Activated T-cell treated with anti-CD3 and anti-CD28 coated beads, Interleukin-2, amount 50 U/mL, for 24 hours (primary cell): ENCODE measurements around the gene HIVEP3.

Experiments used
- DNase-seq: peaks from one replicate; pipeline ENCODE4 v3.0.0-alpha.2; 2020
- H3K27ac Mint-ChIP-seq: 2 replicates; pipeline ENCODE4 v1.8.0; 2020; ENCODE audit warnings: mild to moderate bottlenecking, mixed read lengths
- H3K27me3 Mint-ChIP-seq: 2 replicates; pipeline ENCODE4 v1.8.0; 2020; ENCODE audit warnings: mixed read lengths
- H3K36me3 Mint-ChIP-seq: 2 replicates; pipeline ENCODE4 v1.8.0; 2020; ENCODE audit warnings: low read depth, mixed read lengths
- H3K4me1 Mint-ChIP-seq: 2 replicates; pipeline ENCODE4 v1.8.0; 2020; ENCODE audit warnings: low read depth, mixed read lengths
- H3K4me3 Mint-ChIP-seq: 2 replicates; pipeline ENCODE4 v1.8.0; 2020; ENCODE audit warnings: mild to moderate bottlenecking, moderate library complexity, mixed read lengths
- H3K9me3 Mint-ChIP-seq: 2 replicates; pipeline ENCODE4 v1.8.0; 2020; ENCODE audit warnings: mixed read lengths

The HIVEP3 gene

DNA sequence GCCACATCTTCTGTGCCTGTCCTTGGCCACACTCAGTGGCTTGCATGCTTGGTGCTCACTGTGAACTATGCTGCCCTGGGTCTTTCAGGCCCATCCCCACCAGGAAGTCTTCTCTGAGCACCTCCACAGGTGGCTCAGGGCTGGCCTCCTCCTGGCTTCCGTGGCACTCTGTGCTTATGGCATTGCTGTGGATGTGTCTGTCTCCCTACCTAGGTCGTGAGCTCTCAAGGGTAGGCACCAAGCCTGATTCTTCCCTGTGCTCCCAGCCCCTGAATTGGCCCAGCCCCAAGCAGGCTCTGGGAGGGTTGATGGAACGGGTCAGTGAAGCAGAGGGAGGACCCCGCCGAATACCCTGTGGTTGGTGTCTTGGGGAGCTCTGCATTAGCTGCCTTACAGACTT lies 236.6 kb downstream of the HIVEP3 start:
- Mint-ChIP-seq H3K9me3 (no peaks in the 10 kb centered on the region), H3K4me1 (peaks cover 70% of the 10 kb centered on the region), H3K36me3 (no peaks in the 10 kb centered on the region), H3K4me3 (no peak overlapping the region), H3K27ac (no peak overlapping the region), H3K27me3 (no peaks in the 10 kb centered on the region)
- DNase-seq: no peak

DNA sequence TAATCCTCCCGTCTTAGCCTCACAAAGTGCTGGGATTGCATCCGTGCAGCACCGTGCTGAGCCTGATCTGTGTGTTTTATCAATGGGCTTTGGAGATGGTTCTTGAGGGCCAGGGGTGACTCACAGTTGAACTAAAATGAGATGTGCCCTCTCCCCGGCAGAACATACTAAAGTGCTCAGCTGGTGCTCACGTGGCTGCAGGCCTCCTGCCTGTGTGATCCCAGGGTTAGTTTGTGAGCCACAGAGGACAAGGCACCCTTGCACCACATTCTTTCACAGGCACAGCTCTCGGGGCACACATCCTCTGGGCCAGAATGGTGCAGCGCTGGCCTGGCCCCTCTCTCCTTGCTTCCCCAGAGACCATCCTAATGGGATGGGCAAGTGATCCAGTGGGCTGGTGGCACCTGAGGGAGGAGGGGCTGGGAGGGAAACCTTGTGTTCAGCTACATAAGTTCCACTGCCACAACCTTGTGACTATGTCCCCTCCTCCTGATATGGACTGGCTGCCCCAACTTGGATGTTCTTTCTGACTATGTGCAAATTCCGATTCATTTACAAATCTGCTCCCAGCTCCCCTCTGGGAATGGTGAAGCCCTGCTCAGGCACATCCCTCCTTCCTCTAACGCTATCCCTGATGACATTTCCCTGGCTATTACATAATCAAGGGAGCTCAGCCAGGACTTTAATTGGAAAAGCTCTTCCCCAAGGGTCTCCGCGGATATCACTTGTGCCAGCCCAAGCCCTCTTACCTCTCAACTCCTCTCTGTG lies 237.2 kb downstream of the HIVEP3 start:
- H3K4me1 Mint-ChIP-seq: peaks cover 70% of the 10 kb centered on the region
- no peaks in the 10 kb centered on the region for H3K27me3 Mint-ChIP-seq
- no peak overlapping the region for H3K4me3 Mint-ChIP-seq
- no peaks in the 10 kb centered on the region for H3K36me3 Mint-ChIP-seq
- no peaks in the 10 kb centered on the region for H3K9me3 Mint-ChIP-seq
- DNase-seq: peak; percentile 25
- H3K27ac Mint-ChIP-seq: no peak overlapping the region

DNA sequence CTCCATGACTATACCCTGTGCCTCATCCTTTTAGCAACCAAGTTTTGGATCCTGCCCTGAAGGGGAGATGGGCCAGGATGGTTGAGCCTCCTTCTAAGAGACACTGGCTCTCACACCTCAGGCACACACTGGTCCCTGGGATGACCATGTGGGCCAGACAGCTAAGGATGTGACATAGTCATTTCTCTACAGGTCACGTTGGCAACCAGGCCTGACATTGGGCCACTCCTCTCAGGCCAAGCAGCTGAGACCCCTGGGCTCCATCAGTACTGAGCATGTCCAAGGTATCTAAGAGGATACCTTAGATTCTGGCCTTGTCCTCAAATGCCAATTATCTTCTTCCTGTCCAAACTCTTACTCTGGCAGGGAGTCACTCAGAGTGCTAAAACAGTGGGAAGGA lies 238.7 kb downstream of the HIVEP3 start:
- H3K9me3 Mint-ChIP-seq: no peaks in the 10 kb centered on the region
- H3K27me3 Mint-ChIP-seq: no peaks in the 10 kb centered on the region
- no peak overlapping the region for H3K4me3 Mint-ChIP-seq
- H3K4me1 Mint-ChIP-seq: peaks cover 71% of the 10 kb centered on the region
- no peak overlapping the region for H3K27ac Mint-ChIP-seq
- no peak for DNase-seq
- H3K36me3 Mint-ChIP-seq: no peaks in the 10 kb centered on the region

DNA sequence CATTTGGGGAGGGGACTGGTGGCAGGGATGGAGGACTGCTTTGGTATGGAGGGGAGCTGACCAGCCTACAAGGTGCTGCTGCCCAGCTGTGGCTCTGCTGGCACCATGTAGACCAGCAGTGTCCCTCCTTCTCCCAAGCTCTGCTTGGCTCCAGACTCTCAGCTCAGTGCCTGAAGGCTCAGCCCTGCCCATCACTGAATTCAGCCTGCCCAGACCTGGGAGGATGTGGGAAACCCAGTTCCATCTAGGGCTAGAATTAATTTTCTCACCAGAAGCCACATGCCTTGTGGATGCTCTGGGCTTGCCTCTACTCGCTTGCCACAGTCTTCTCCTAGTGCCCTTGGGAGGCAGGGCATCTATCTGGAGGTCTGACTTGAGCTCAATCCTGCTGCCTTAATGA lies 239.2 kb downstream of the HIVEP3 start:
- Mint-ChIP-seq H3K27me3 (no peaks in the 10 kb centered on the region), H3K36me3 (no peaks in the 10 kb centered on the region), H3K27ac (no peak overlapping the region), H3K9me3 (no peaks in the 10 kb centered on the region), H3K4me1 (peaks cover 71% of the 10 kb centered on the region), H3K4me3 (no peak overlapping the region)
- no peak for DNase-seq

DNA sequence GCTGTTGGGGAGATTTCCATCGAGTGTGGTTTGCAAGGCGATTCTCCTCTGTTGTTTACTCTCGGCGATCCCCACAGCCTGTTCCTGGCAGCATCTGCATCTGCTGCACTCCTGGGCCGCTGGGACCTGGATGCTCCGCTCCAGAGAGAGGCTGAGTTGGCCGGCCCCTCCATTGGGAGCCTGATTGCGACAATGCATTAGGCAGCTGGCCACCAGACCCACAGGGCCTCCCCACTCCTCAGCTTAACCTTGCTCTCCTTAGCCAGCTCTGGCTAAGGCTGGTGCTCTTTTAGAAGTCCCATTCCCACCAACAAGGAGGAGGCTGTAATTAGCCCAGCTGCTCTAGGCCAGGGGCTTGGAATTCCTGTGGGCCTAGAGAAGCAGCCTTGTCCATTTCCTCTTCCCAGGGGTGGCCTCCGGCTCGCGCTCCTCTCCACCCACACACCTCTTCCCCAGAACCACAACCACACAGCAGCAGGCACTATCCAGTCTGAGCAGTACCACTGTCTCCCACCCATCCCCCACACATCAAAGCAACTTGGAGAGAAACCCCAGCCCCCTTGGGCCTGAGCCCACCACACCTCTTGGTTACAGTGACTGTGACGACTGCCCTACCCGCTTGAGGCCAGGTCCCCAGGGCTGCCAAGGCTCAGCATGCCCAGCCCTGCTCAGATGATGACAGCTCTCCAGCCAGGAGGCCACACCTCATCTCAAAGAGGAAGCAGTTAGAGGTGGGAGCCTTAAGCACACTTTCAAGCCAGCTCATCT lies 240.4 kb downstream of the HIVEP3 start:
- no peaks in the 10 kb centered on the region for H3K36me3 Mint-ChIP-seq
- H3K27me3 Mint-ChIP-seq: no peaks in the 10 kb centered on the region
- H3K4me3 Mint-ChIP-seq: no peak overlapping the region
- H3K4me1 Mint-ChIP-seq: peaks cover 71% of the 10 kb centered on the region
- DNase-seq: peak; percentile 28
- H3K27ac Mint-ChIP-seq: peak overlapping the region; percentile 16
- no peaks in the 10 kb centered on the region for H3K9me3 Mint-ChIP-seq

DNA sequence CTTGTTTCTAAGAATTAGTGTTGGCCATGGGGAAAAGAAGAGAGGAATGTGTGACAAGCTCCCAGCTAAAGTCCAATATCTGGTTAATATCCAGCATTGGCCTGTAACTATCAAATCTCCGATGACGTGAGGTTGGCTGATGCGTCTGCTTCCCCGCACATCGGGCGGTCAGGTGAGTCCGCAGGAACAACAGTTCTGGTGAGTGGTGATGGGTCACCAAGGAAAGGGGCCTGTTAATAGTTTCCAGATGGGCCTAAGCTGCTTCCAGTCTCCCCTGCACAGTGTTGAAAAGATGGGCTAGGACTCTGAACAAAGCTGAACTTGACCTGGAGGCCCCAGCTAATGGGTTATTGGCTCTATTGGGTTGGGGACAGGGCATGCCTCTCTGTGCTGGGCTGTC lies 241.1 kb downstream of the HIVEP3 start:
- Mint-ChIP-seq H3K27ac (no peak overlapping the region), H3K4me1 (peaks cover 71% of the 10 kb centered on the region), H3K9me3 (no peaks in the 10 kb centered on the region), H3K36me3 (no peaks in the 10 kb centered on the region), H3K27me3 (no peaks in the 10 kb centered on the region), H3K4me3 (no peak overlapping the region)
- no peak for DNase-seq

DNA sequence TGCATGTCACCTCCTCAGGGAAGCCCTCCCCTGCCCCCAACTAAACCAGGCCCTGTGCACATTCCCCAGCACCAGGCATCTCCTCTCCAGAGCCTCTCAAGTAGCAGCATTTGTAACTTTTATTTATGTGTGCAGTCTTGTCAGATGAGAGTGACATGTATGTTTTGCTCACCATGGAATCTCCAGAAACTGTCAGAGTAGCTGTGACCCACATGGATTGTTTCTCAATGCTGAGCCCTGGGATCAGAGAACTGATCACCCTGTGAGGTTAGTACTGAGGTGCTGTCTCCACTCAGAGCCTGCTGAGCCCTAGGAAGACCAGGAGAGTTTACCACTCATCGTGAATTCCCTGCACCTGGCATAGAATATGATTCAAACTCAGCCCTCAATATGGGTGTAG lies 243.3 kb downstream of the HIVEP3 start:
- no peaks in the 10 kb centered on the region for H3K9me3 Mint-ChIP-seq
- H3K36me3 Mint-ChIP-seq: no peaks in the 10 kb centered on the region
- no peak for DNase-seq
- H3K4me3 Mint-ChIP-seq: no peak overlapping the region
- H3K27me3 Mint-ChIP-seq: no peaks in the 10 kb centered on the region
- H3K4me1 Mint-ChIP-seq: peaks cover 86% of the 10 kb centered on the region
- H3K27ac Mint-ChIP-seq: no peak overlapping the region

DNA sequence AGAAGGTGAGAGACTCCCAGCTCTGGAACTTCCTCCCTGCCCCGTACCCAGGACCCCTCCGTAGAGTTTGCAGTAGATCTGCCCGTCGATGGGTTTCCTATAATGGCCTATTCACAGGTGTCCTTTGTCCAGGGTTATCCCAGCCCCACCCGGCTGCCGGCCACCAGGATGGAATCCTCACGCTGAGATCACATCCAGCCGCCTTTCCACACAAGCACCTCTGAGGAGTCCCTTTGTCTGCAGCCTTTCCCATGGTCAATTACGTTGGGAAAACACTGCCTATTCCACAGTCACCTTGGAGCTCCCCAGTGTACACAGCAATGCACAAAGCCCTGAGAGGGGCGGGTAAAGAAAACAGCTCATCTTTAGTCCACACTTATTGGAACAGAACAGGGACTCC lies 244.2 kb downstream of the HIVEP3 start:
- H3K4me3 Mint-ChIP-seq: no peak overlapping the region
- H3K27ac Mint-ChIP-seq: no peak overlapping the region

DNA sequence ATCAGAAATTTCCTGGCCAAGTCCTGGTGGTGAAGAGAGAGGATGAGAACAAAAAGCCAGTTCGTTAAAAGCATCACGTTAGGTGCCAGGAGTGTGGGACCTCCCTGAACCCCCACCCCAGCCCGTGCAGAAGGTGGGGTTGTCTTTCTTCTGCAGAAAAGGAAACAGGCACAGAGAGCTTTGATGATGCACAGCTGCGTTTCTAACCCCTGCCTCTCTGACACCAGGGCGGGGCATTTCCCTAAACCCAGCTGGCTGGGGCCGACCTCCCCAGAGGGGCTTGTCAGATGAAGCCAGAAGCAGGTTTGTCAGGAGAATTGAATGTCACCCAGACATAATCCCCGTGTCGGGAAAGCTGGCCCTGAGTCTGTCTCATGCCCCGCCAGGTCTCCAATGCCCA lies 244.9 kb downstream of the HIVEP3 start:
- Mint-ChIP-seq H3K27ac (peak overlapping the region; percentile 92), H3K4me3 (peak overlapping the region; percentile 62), H3K4me1 (peaks cover 91% of the 10 kb centered on the region), H3K36me3 (no peaks in the 10 kb centered on the region), H3K27me3 (no peaks in the 10 kb centered on the region), H3K9me3 (no peaks in the 10 kb centered on the region)
- DNase-seq: peak; percentile 62

More for the DNA sequence above, 244.2 kb downstream of the HIVEP3 start:
- Mint-ChIP-seq H3K36me3 (no peaks in the 10 kb centered on the region), H3K4me1 (peaks cover 91% of the 10 kb centered on the region), H3K9me3 (no peaks in the 10 kb centered on the region), H3K27me3 (no peaks in the 10 kb centered on the region)
- DNase-seq: peak; percentile 32

DNA sequence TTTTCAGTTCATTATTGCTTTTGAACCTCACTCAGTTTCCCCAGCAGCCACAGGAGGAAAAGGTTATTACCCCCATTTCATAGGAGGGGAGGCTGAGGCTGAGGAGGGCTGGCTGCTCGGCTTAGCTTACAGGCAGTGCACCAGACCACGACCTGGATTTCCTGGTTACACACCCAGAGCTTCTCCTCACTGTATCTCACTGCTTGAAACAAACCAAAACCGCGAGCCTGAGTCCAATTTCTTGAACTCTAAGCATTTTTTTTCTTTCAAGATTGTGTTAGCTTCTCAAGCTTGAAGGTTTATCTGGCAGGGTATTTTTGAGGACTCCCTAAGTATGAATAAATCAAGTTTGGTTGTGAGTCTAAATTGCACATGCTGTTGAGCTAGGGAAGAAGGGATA lies 245.3 kb downstream of the HIVEP3 start:
- no peak for DNase-seq
- H3K4me1 Mint-ChIP-seq: peaks cover 91% of the 10 kb centered on the region

DNA sequence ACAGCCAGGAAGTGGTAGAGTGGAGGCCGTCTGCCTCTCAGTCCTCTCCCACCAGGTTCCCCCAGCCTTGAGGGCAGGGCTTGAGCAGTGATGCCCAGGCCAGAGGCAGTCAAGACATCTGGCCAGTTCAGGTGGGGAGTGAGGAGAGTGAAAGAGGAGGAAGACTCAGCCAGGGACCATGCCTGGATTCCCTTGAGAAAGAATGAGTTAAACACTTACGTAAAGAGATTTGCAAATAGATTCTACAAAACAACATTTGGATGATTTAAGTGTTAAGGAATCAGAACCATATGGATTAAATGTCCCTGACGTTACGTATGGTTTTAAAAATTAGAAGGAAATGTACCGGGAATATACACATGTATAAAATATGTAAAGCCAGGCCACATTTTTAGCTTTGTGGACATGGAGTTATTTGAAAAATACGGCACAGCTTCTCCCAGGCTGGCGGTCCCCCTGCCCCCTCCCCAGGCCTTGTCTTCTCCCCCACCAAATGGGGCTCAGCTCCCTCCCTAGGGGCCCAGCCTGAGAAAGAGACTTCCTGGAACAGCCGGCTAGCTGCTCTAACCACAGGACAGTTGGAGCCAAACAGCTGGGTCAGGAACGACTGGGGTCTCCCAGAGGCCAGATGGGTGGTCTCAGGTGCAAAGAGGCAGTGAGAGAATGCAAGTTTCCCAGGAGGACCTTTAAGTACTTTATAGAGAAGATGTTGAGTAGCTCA lies 245.9 kb downstream of the HIVEP3 start:
- H3K36me3 Mint-ChIP-seq: no peaks in the 10 kb centered on the region
- H3K9me3 Mint-ChIP-seq: no peaks in the 10 kb centered on the region
- peak; percentile 48 for DNase-seq
- peaks cover 91% of the 10 kb centered on the region for H3K4me1 Mint-ChIP-seq
- H3K27me3 Mint-ChIP-seq: no peaks in the 10 kb centered on the region
- peak overlapping the region; percentile 62 for H3K4me3 Mint-ChIP-seq
- peak overlapping the region; percentile 92 for H3K27ac Mint-ChIP-seq

More for the DNA sequence above, 245.3 kb downstream of the HIVEP3 start:
- Mint-ChIP-seq H3K9me3 (no peaks in the 10 kb centered on the region), H3K27me3 (no peaks in the 10 kb centered on the region), H3K27ac (peak overlapping the region; percentile 92), H3K4me3 (peak overlapping the region; percentile 62), H3K36me3 (no peaks in the 10 kb centered on the region)

DNA sequence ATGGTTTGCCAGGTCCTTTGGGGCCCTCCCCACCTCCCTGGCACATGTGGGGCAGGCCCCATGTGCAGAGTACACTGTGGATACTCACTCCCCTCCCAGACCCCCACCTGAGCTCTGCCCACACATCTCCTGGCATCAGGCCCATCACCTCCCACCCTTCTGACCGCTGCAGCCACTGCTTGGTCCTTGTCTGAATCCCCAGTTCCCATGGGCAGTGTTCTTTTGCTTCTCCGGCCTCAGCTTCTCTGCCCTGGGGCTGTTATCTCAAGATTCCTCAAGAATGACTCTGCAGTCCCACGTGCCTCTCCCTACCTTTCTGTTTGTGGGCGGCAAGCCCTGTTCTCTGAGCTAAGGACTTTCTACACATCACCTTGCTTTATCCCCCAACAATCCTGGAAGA lies 246.5 kb downstream of the HIVEP3 start:
- Mint-ChIP-seq H3K4me3 (peak overlapping the region; percentile 51), H3K9me3 (no peaks in the 10 kb centered on the region), H3K27me3 (no peaks in the 10 kb centered on the region), H3K4me1 (peaks cover 91% of the 10 kb centered on the region), H3K36me3 (no peaks in the 10 kb centered on the region), H3K27ac (peak overlapping the region; percentile 92)
- peak; percentile 29 for DNase-seq

DNA sequence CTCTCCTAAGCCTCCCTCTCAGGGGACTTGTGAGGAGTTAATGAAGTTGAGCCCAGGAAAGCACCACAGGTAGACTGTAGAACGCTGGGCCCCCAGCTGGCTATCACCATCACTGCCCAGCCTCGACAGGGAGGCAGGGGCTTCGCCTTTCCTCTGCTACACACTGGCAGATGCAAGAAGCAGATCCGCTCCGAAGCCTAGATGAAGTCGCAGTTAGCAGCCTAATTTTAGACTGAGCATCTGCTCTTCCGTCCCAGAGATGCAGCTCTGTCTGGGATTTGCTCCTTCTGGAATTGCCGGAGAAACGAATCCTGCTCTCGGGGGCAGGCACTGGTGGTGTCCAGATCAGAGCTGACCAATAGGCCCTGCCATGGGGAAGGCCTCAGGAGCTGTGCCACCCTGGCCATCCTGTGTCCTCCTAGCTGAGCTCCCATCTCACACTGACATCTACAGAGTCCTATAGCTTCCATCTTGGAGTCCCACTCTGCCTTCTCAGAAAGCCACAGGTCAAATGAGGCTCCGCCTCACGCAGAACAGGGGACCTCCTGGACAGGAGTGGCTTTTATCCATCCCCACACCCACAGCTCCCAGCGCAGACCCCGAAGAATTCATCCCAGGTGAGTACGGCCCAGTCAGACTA lies 247.5 kb downstream of the HIVEP3 start:
- Mint-ChIP-seq H3K36me3 (no peaks in the 10 kb centered on the region), H3K27ac (peak overlapping the region; percentile 92), H3K9me3 (no peaks in the 10 kb centered on the region), H3K27me3 (no peaks in the 10 kb centered on the region), H3K4me3 (no peak overlapping the region), H3K4me1 (peaks cover 94% of the 10 kb centered on the region)
- peak; percentile 28 for DNase-seq

DNA sequence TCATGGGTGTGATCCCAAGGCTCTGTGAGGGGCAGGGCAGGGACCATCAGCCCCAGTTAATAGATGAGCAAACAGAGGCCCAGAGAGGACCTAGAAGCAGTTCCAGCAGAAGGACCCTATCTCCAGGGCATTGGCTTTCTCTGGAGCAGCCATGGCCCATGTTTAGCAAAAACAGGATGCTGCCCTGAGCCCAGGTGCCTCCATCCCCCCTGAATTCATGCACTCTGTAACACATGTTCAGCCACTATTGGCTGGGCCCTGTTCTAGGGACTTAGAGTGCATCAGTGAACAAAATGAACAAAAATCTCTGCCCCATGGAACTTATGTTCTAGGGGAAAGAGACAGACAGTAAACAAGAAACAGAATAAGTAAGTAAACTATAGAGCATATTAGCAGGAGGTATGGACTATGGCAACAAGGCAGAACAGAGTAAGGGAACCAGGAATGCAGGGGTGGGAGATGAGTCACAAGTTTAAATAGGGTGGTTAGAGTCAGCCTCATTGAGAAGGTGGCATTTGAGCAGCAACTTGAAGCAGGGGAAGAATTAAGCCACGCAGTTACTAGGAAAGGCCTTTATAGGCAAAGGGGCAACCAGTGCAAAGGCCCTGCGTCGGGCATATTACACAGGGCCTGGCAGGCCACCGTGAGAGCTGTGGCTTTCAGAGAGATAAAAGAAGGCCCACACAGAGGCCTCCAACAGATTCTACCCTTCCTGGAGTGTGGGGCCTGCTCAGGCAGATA lies 248.3 kb downstream of the HIVEP3 start:
- Mint-ChIP-seq H3K36me3 (no peaks in the 10 kb centered on the region), H3K9me3 (no peaks in the 10 kb centered on the region), H3K4me3 (no peak overlapping the region), H3K4me1 (peaks cover 100% of the 10 kb centered on the region), H3K27me3 (no peaks in the 10 kb centered on the region), H3K27ac (peak overlapping the region; percentile 92)
- peak; percentile 56 for DNase-seq
